Adrenal gland (tissue), 12 donors: ENCODE results near the gene TCF12. TPM values are rescaled to one million over a fixed set of nuclear protein-coding genes. Genes with fewer than 3 reads are reported as not detected.
"Not testable (repeated sequence)": the region's sequence is repeated elsewhere in the genome, so short reads cannot be mapped to it uniquely, and the experiment has no call there.

Source experiments
- DNase-seq, 7 donors: peaks; one replicate each; pipeline ENCODE4 v3.0.0-alpha.2; 2019 to 2020
- H3K27ac ChIP-seq, 5 donors: fragments of 200-600 bp; sonication (generic) in 4 of 5; 1 replicate in 3 of 5; 2 replicates in 2 of 5; pipeline versions ENCODE4 v1.5.1 to v1.8.0; 2016 to 2020; ENCODE audit warnings: mild to moderate bottlenecking in 1 of 5
- H3K27me3 ChIP-seq: fragments of 200-600 bp; 2 replicates; pipeline ENCODE4 v1.8.0; 2021
- H3K36me3 ChIP-seq, 2 donors: fragments of 200-600 bp; replicated peaks in 1 of 2; 1 replicate in 1 of 2; 2 replicates in 1 of 2; pipeline versions ENCODE4 v1.5.1 to v1.8.0; 2018 to 2022
- H3K4me1 ChIP-seq, 2 donors: fragments of 200-600 bp; replicated peaks in 1 of 2; 1 replicate in 1 of 2; 2 replicates in 1 of 2; pipeline versions ENCODE4 v1.5.1 to v1.8.0; 2018 to 2021
- H3K4me3 ChIP-seq, 4 donors: fragments of 200-600 bp; sonication (generic) in 3 of 4; one replicate each; pipeline ENCODE4 v1.5.1; 2016 to 2018
- H3K9me3 ChIP-seq, 3 donors: fragments of 200-600 bp; sonication (generic) in 1 of 3; replicated peaks in 1 of 3; 1 replicate in 2 of 3; 2 replicates in 1 of 3; pipeline versions ENCODE4 v1.5.1 to v1.8.0; 2016 to 2021
- POLR2A ChIP-seq, 2 donors: fragments of 450-650 bp; IDR thresholded peaks; one replicate each; pipeline ENCODE4 v1.6.1; 2017; ENCODE audit warnings: antibody characterized with exemption in 2 of 2, mild to moderate bottlenecking in 2 of 2, moderate library complexity in 1 of 2
- WGBS, 4 donors: extraction: QIAGEN DNeasy Blood & Tissue Kit in 2 of 4; methylation state at CpG; one replicate each; pipeline versions ENCODE4 v1.1.5 to v1.1.7; 2013 to 2017; 5-methylcytosine and 5-hydroxymethylcytosine counted together
- intact Hi-C, 2 donors: fragments of 100-400 bp; cut with DNase I; formaldehyde crosslinking; loops; one replicate each; pipeline versions ENCODE4 v1.14.1 to v1.15.0; 2022 to 2023
- polyA plus RNA-seq, 3 donors: library from polyadenylated mRNA; stranded (reverse); fragments of 200-250 nt in 2 of 3; fragments of 350-450 nt in 1 of 3; fragmentation: Illumina TruSeq in 1 of 3; extraction: RNeasy Lipid Tissue Mini Kit (QIAGEN cat#74804) in 1 of 3; gene quantifications; one replicate each; pipeline ENCODE4 v1.2.3, GENCODE V29; 2013 to 2014
- total RNA-seq, 9 donors: library from RNA; depleted of rRNA in 4 of 9; stranded (reverse); fragments of >200 nt in 4 of 9; fragments of 120-200 nt in 1 of 9; fragmentation: NEBNext Ultra II Directional in 1 of 9; extraction: Animal tissue kit (Norgen Biotek cat#: 25700) in 1 of 9; gene quantifications; one replicate each; pipeline versions ENCODE4 v1.1.0 to v1.2.4, GENCODE V29; 2013 to 2023
- TF ChIP-seq, protein P1 (sequence below), 6 experiments: fragments of 450-650 bp in 4 of 6; fragments of 200-600 bp in 2 of 6; sonication (generic) in 1 of 6; IDR thresholded peaks; 1 replicate in 5 of 6; 2 replicates in 1 of 6; pipeline versions ENCODE4 v1.5.1 to v1.8.0; 2016 to 2021; ENCODE audit warnings: antibody characterized with exemption in 6 of 6, mild to moderate bottlenecking in 2 of 6, moderate library complexity in 1 of 6
- donor health status: healthy with polysubstance abuse.
- donor health status: Bipolar disorder and iron deficiency.
- donor health status: DM: yes; HTN: yes; CAD: no.
- donor health status: DM: no; HTN: no; CAD: no.
- donor health status: DM: no; HTN: no; CAD: no.
- donor health status: DM: yes; HTN: yes; CAD: no.

The TCF12 gene
- total and polyA plus RNA-seq, 12 donors, result 7.6 to 121 (median 75.6) TPM

DNA sequence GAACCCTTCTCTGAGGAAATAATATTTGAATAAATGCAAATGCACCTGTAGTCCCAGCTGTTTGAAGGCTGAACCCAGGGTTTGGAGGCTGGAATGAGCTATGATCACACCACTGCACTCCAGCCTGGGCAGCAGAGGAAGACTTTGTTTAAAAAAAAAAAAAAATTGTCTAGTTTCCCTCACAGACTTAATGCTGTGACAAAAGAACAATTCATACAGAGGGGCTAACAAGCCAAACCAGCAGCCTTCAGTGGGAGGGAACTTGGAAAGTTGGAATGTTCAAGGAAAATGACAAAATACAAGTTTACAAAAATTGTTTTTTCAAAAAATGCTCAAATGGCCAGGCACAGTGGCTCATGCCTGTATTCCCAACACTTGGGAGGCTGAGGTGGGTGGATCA, 229.8 kb downstream of the TCF12 start:
- H3K27me3 ChIP-seq, result no peaks in the 10 kb centered on the region
- no peak for TF ChIP-seq POLR2A (IDR thresholded peaks at IDR 0.05)
- TF ChIP-seq, protein P1, sequence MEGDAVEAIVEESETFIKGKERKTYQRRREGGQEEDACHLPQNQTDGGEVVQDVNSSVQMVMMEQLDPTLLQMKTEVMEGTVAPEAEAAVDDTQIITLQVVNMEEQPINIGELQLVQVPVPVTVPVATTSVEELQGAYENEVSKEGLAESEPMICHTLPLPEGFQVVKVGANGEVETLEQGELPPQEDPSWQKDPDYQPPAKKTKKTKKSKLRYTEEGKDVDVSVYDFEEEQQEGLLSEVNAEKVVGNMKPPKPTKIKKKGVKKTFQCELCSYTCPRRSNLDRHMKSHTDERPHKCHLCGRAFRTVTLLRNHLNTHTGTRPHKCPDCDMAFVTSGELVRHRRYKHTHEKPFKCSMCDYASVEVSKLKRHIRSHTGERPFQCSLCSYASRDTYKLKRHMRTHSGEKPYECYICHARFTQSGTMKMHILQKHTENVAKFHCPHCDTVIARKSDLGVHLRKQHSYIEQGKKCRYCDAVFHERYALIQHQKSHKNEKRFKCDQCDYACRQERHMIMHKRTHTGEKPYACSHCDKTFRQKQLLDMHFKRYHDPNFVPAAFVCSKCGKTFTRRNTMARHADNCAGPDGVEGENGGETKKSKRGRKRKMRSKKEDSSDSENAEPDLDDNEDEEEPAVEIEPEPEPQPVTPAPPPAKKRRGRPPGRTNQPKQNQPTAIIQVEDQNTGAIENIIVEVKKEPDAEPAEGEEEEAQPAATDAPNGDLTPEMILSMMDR (IDR thresholded peaks at IDR 0.05), result no peak
- H3K36me3 ChIP-seq, result no peaks in the 10 kb centered on the region
- H3K4me1 ChIP-seq, result peaks cover 8 to 35% of the 10 kb centered on the region in 2 donors
- H3K4me3 ChIP-seq, result no peak overlapping the region
- no peak overlapping the region for H3K27ac ChIP-seq
- intact Hi-C loops, result loop anchor here (10.0 kb wide), 2 partner anchors 157 to 377 kb away; no protein-coding TSS in a partner anchor
- no peak for DNase-seq
- H3K9me3 ChIP-seq, result peaks cover 0 to 4% (median 0%) of the 10 kb centered on the region in 3 donors

DNA sequence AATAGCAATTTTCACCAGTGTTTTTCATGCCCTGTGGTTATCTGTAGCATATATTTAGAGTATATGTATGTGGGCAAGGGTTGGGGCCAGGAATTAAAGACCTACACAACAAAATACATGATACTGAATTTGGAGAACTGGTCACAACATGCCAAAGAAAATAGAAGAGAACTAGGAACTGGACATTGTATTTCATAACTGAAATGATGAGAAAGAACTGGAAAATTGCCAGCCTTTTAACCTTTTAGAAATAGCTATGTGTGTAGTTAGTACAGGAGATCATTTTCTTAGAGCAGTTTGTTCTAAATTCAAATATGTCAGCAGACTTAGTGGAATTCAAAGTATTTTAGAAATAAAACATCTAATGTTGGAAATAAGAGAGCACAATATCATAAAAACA, 230.8 kb downstream of the TCF12 start:
- no peak overlapping the region for H3K27ac ChIP-seq
- H3K4me3 ChIP-seq, result no peak overlapping the region
- intact Hi-C loops, result loop anchor here (10.0 kb wide), 2 partner anchors 156 to 376 kb away; no protein-coding TSS in a partner anchor
- no peak for DNase-seq
- H3K36me3 ChIP-seq, result no peaks in the 10 kb centered on the region
- peaks cover 8 to 35% of the 10 kb centered on the region in 2 donors for H3K4me1 ChIP-seq
- TF ChIP-seq, protein P1 (IDR thresholded peaks at IDR 0.05), result no peak
- no peak for TF ChIP-seq POLR2A (IDR thresholded peaks at IDR 0.05)
- H3K27me3 ChIP-seq, result no peaks in the 10 kb centered on the region
- H3K9me3 ChIP-seq, result peaks cover 0 to 4% (median 0%) of the 10 kb centered on the region in 3 donors

DNA sequence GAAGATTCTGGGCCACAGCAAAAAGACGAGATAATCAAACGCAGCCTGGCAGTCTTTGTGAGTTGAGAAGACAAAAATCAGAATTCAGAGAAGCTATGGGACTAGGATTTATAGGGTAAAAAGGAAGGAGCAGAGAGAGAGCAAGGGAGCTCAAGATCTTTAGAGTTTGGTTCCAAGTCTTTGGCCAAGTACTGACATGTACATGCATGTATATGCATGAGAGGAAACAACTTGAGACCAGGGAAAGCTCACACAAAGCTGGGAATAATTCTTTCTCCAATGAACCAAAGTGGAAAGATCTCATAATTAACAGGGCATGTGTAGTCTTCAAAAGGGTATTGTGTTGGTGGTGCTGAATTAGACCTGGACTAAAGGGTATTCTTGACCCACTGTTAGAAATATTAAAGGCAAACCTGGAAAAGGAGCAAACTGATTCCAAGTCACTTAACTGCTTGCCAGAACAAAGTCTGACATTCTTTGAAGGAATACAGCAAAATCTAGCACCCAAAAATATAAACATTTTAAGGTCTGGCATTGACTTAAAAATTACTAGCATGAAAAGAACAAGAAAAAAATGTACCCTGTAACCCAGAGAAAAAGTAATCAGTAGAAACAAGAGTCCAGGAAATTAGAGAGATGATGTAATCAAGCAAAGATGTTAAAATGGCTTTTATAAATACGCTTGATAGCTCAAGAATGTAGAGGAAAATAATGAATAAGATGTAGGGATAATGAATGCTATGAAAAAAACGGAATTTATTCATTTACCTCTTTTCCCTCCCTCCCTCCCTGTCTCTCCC, 231.8 kb downstream of the TCF12 start:
- no peak overlapping the region for H3K27ac ChIP-seq
- H3K4me3 ChIP-seq, result no peak overlapping the region
- no peaks in the 10 kb centered on the region for H3K36me3 ChIP-seq
- WGBS, 4 donors, result 78 to 91% (median 87%) methylated on average over 4 of the region's 4 CpGs
- H3K9me3 ChIP-seq, result peaks cover 0 to 4% (median 0%) of the 10 kb centered on the region in 3 donors
- TF ChIP-seq POLR2A (IDR thresholded peaks at IDR 0.05), result no peak
- TF ChIP-seq, protein P1 (IDR thresholded peaks at IDR 0.05), result no peak
- H3K4me1 ChIP-seq, result peaks cover 8 to 35% of the 10 kb centered on the region in 2 donors
- no peak for DNase-seq
- no peaks in the 10 kb centered on the region for H3K27me3 ChIP-seq
- intact Hi-C loops, result loop anchor here in 1 of 2 donors (10.0 kb wide), 1 partner anchor 655 kb away; no protein-coding TSS in a partner anchor

DNA sequence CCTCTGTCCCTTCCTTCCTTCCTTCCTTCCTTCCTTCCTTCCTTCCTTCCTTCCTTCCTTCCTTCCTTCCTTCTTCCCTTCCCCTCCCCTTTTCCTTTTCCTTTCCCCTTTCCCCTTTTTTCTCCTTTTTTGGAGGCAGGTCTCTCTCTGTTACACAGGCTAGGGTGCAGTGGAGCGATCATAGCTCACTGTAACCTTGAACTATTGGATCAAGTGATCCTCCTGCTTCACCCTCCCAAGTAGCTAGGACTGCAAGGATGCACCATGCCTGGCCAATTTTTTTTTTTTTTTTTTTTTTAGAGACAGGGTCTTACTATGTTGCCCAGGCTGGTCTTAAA, 232.4 kb downstream of the TCF12 start:
- H3K27ac ChIP-seq, H3K4me3 ChIP-seq, DNase-seq, H3K9me3 ChIP-seq, H3K27me3 ChIP-seq, H3K36me3 ChIP-seq: not testable (repeated sequence)
- intact Hi-C loops, result loop anchor here in 1 of 2 donors (10.0 kb wide), 1 partner anchor 656 kb away; no protein-coding TSS in a partner anchor
- H3K4me1 ChIP-seq, result peaks cover 8 to 35% of the 10 kb centered on the region in 2 donors
- WGBS, 4 donors, result 76 to 88% (median 84%) methylated on average over 1 of the region's 1 CpG
